Gastroesophageal sphincter (tissue), 4 donors: ENCODE measurements around the gene ABTB2. TPM values are rescaled to one million over a fixed set of nuclear protein-coding genes. Genes with fewer than 3 reads are reported as not detected.

ENCODE experiments used
- ATAC-seq: fragments of 150-250 bp; one replicate; pipeline ENCODE4 v1.9.1; 2016; ENCODE audit warnings: mild to moderate bottlenecking, moderate library complexity
- H3K27ac ChIP-seq, 4 donors: fragments of 200-600 bp; sonication (generic) in 3 of 4; 1 replicate in 3 of 4; 2 replicates in 1 of 4; pipeline ENCODE4 v1.5.1; 2016 to 2019
- H3K27me3 ChIP-seq: fragments of 200-600 bp; sonication (generic); one replicate; pipeline ENCODE4 v1.5.1; 2019
- H3K36me3 ChIP-seq, 2 donors: fragments of 200-600 bp; sonication (generic); one replicate each; pipeline ENCODE4 v1.5.1; 2019; ENCODE audit warnings: control low read depth in 1 of 2
- H3K4me1 ChIP-seq, 3 donors: fragments of 200-600 bp; sonication (generic); 1 replicate in 2 of 3; 2 replicates in 1 of 3; pipeline ENCODE4 v1.5.1; 2016 to 2019; ENCODE audit warnings: control low read depth in 2 of 3
- H3K4me3 ChIP-seq, 2 donors: fragments of 200-600 bp; sonication (generic); one replicate each; pipeline ENCODE4 v1.5.1; 2019; ENCODE audit warnings: mild to moderate bottlenecking in 1 of 2, moderate library complexity in 1 of 2
- H3K9me3 ChIP-seq, 3 donors: fragments of 200-600 bp; sonication (generic); one replicate each; pipeline ENCODE4 v1.5.1; 2017 to 2019; ENCODE audit warnings: control low read depth in 2 of 3
- CTCF ChIP-seq, 4 experiments: fragments of 200-600 bp in 2 of 4; fragments of 450-650 bp in 2 of 4; sonication (generic) in 1 of 4; IDR thresholded peaks; one replicate each; pipeline ENCODE4 v1.5.1; 2017 to 2019; ENCODE audit warnings: antibody characterized with exemption in 4 of 4, mild to moderate bottlenecking in 2 of 4, moderate library complexity in 2 of 4
- EP300 ChIP-seq: sonication (generic); formaldehyde crosslinking; IDR thresholded peaks from one replicate; pipeline ENCODE4 v1.6.1; 2017; ENCODE audit warnings: antibody characterized with exemption, mild to moderate bottlenecking
- POLR2A ChIP-seq, 2 donors: fragments of 450-650 bp; IDR thresholded peaks; one replicate each; pipeline ENCODE4 v1.6.1; 2017; ENCODE audit warnings: antibody characterized with exemption in 2 of 2, mild to moderate bottlenecking in 2 of 2, moderate library complexity in 1 of 2
- POLR2AphosphoS5 ChIP-seq: sonication (generic); formaldehyde crosslinking; IDR thresholded peaks from one replicate; pipeline ENCODE4 v1.6.1; 2017; ENCODE audit warnings: antibody characterized with exemption
- WGBS, 2 donors: methylation state at CpG; one replicate each; pipeline ENCODE4 v1.1.5; 2018; ENCODE audit warnings: low coverage in 1 of 2; 5-methylcytosine and 5-hydroxymethylcytosine counted together
- total RNA-seq, 4 donors: library from RNA; depleted of rRNA; stranded (reverse); fragments of >200 nt; gene quantifications; one replicate each; pipeline ENCODE4 v1.1.0, GENCODE V29; 2016

The ABTB2 gene
- total RNA-seq, 4 donors from 2014 or later = 4.1 to 11.0 (median 7.5) TPM

- no peak overlapping the region for H3K4me3 ChIP-seq
- ATAC-seq = no peak
- H3K27ac ChIP-seq = no peak overlapping the region
- H3K9me3 ChIP-seq = no peaks in the 10 kb centered on the region
- peaks cover 0 to 4% (median 3%) of the 10 kb centered on the region in 3 donors for H3K4me1 ChIP-seq
- H3K36me3 ChIP-seq = peaks cover 0 to 20% of the 10 kb centered on the region in 2 donors
- 70 to 83% methylated on average over 1 to 3 of the region's 6 CpGs for WGBS, 2 donors
- TF ChIP-seq POLR2A (IDR thresholded peaks at IDR 0.05) = no peak
- no peak for TF ChIP-seq EP300
- TF ChIP-seq POLR2AphosphoS5 = no peak
- no peak for TF ChIP-seq CTCF (IDR thresholded peaks at IDR 0.05)
- H3K27me3 ChIP-seq = no peaks in the 10 kb centered on the region
Observed at GRCh38 chr11:34198523-34198922, 159.3 kb downstream of the ABTB2 start.

- WGBS, 2 donors = 100% methylated on average over 1 of the region's 16 CpGs; no CpG with 5 or more reads in 1 of the 2 donors
- Histone ChIP-seq H3K4me3 (no peak overlapping the region), H3K9me3 (no peaks in the 10 kb centered on the region), H3K27ac (no peak overlapping the region), H3K27me3 (no peaks in the 10 kb centered on the region), H3K36me3 (peaks cover 0 to 16% of the 10 kb centered on the region in 2 donors), H3K4me1 (peaks cover 0 to 16% (median 12%) of the 10 kb centered on the region in 3 donors)
- TF ChIP-seq POLR2AphosphoS5 = no peak
- TF ChIP-seq POLR2A (IDR thresholded peaks at IDR 0.05) = no peak
- no peak for TF ChIP-seq CTCF (IDR thresholded peaks at IDR 0.05)
- TF ChIP-seq EP300 = no peak
- ATAC-seq = no peak
Observed at GRCh38 chr11:34197256-34197655, 160.6 kb downstream of the ABTB2 start.

DNA sequence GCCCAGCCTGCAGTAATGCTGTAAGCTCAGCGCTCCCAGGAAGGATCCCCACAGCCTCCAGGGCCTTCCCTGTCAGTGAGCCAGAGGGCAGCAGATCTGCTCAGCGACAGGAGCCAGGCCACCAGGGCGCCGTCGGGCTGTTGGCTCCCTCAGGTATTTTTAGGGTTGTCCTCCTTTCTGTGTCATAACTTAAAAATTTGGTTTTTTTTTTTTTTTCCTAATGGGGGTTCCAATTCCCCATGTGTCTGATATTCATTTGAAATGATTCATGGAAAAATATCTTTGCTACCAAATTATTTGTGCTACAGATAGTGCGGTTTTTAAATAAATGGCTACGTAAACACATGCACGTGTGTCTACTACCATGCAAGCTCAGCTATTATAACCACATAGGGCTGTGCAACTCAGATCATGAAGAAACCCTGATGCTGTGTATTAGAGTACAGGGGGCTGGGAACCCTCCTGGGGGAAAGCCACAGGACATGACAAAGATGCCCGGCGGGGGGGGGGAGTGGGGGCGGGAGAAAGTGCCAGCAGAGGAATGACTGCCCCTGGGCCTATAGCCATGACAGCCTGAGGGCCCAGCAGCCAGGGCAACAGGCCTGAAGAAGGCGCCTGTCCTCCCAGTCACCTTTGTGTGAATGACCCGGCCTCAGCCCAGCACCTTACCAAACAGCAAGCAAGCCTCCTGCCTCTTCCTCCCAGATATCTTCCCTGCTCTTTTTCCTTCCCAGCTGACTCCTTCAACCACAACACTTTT is 163.1 kb downstream of the ABTB2 start:
- Histone ChIP-seq H3K4me3 (no peak overlapping the region), H3K9me3 (no peaks in the 10 kb centered on the region), H3K36me3 (peaks cover 0 to 16% of the 10 kb centered on the region in 2 donors), H3K27me3 (no peaks in the 10 kb centered on the region), H3K27ac (no peak overlapping the region), H3K4me1 (peaks cover 0 to 24% (median 12%) of the 10 kb centered on the region in 3 donors)
- ATAC-seq = no peak
- 89 to 90% methylated on average over 7 to 9 of the region's 13 CpGs for WGBS, 2 donors
- TF ChIP-seq POLR2A (IDR thresholded peaks at IDR 0.05) (no peak), EP300 (no peak), CTCF (IDR thresholded peaks at IDR 0.05) (no peak), POLR2AphosphoS5 (no peak)

GRCh38 chr11:34192481-34193401 is 165.1 kb downstream of the ABTB2 start:
- H3K27me3 ChIP-seq = no peaks in the 10 kb centered on the region
- ATAC-seq = peak; percentile 92
- peaks cover 0 to 24% (median 12%) of the 10 kb centered on the region in 3 donors for H3K4me1 ChIP-seq
- H3K4me3 ChIP-seq = peak overlapping the region in 1 of 2 donors; percentile 34
- H3K36me3 ChIP-seq = peaks cover 0 to 16% of the 10 kb centered on the region in 2 donors
- no peak for TF ChIP-seq CTCF (IDR thresholded peaks at IDR 0.05)
- TF ChIP-seq POLR2AphosphoS5 = peak; percentile 57
- no peaks in the 10 kb centered on the region for H3K9me3 ChIP-seq
- H3K27ac ChIP-seq = peak overlapping the region; percentile 22 to 81 (median 78)
- 27 to 51% methylated on average over 3 to 5 of the region's 14 CpGs for WGBS, 2 donors
